C1 segment of cervical spinal cord (tissue), 14 donors: ENCODE measurements around the gene VIPR2.
"Not testable (repeated sequence)": the region's sequence is repeated elsewhere in the genome, so short reads cannot be mapped to it uniquely, and the experiment has no call there.

Experiments
- DNase-seq, 14 donors: peaks; one replicate each; lab custom pipeline; 2025; lab: John Stamatoyannopoulos, UW

The VIPR2 gene

DNA sequence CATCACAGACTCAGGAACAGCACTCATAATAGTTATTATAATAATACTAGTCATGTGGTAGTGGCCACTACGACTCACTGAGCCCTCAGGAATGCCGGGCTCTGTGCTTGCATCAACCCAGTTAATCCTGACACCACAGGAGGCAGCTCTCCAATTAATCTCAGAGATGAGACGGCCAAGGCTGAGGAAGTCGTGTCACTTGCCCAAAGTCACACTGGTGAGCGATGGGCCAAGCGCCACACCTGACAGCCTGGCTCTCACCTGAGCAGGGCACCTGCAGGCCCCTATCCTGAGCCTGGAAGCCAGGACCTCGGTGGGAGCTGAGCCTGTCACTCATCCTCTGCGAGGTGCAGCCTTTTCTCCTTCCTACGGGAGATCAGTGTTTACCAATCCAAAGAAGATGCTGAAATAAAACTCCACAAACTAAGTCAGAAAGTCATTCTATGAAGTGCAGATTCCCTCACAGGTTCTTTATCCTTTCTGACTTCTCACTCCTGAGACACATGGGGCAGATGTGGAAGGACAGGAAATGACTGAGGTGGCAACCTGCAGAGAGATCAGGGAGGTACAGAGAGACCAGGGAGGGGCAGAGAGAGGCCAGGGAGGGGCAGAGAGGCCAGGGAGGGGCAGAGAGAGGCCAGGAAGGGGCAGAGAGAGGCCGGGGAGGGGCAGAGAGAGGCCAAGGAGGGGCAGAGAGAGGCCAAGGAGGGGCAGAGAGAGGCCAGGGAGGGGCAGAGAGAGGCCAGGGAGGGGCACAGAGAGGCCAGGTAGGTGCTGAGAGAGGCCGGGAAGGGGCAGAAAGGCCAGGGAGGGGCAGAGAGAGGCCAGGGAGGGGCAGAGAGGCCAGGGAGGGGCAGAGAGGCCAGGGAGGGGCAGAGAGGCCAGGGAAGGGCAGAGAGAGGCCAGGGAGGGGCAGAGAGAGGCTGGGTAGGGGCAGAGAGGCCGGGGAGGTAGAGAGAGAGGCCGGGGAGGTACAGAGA, 38.5 kb downstream of the VIPR2 start:
- no peak for DNase-seq

GRCh38 chr7:159105066-159105780, 39.4 kb downstream of the VIPR2 start:
- no peak for DNase-seq

- no peak for DNase-seq
These were observed 40.3 kb downstream of the VIPR2 start for GRCh38 chr7:159104188-159104920.

GRCh38 chr7:159103382-159104187, 41.1 kb downstream of the VIPR2 start:
- no peak for DNase-seq

DNA sequence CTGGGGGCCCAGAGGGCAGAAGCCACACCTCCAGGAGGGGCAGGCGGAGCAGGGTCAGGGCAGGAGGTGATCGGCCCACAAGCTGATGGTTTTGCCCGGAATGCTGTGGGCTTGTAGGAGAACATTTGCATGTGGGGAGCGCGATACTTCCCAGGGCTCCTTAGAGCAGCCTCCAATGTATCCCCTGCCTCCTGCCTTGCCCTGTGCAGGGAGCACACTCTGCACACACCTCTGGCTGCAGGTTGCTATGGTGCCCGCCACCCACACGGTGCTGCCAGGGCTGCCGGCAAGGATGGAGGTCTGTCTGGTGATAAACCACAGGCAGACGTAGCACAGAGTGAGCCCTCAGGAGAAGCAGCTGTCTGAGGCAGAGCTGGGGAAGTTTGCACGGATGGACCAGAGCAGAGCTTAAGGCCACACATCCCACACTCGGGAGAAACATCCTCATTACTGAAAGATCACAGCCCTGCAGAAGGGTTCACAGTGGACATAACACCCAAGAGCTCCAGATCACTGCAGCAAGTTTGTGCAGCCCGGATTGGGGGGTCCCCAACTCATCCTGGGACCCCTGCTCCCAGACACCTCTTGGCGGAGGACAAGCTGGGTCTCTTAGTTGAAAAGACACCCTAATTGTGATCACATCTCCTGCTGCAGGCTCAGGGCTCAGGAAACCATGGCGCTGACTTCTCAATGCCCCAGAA, 41.8 kb downstream of the VIPR2 start:
- no peak for DNase-seq

DNA sequence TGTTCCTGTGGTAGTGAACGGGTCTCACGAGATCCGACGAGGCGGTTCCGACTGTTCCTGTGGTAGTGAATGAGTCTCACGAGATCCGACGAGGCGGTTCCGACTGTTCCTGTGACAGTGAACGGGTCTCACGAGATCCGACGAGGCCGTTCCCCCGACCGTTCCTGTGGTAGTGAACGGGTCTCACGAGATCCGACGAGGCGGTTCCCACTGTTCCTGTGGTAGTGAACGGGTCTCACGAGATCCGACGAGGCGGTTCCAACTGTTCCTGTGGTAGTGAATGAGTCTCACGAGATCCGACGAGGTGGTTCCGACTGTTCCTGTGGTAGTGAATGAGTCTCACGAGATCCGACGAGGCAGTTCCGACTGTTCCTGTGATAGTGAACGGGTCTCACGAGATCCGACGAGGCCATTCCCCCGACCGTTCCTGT, 43.0 kb downstream of the VIPR2 start:
- not testable (repeated sequence) for DNase-seq

DNA sequence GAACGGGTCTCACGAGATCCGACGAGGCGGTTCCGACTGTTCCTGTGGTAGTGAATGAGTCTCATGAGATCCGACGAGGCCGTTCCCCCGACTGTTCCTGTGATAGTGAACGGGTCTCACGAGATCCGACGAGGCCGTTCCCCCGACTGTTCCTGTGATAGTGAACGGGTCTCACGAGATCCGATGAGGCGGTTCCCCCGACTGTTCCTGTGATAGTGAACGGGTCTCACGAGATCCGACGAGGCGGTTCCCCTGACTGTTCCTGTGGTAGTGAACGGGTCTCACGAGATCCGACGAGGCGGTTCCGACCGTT, 43.6 kb downstream of the VIPR2 start:
- not testable (repeated sequence) for DNase-seq

DNA sequence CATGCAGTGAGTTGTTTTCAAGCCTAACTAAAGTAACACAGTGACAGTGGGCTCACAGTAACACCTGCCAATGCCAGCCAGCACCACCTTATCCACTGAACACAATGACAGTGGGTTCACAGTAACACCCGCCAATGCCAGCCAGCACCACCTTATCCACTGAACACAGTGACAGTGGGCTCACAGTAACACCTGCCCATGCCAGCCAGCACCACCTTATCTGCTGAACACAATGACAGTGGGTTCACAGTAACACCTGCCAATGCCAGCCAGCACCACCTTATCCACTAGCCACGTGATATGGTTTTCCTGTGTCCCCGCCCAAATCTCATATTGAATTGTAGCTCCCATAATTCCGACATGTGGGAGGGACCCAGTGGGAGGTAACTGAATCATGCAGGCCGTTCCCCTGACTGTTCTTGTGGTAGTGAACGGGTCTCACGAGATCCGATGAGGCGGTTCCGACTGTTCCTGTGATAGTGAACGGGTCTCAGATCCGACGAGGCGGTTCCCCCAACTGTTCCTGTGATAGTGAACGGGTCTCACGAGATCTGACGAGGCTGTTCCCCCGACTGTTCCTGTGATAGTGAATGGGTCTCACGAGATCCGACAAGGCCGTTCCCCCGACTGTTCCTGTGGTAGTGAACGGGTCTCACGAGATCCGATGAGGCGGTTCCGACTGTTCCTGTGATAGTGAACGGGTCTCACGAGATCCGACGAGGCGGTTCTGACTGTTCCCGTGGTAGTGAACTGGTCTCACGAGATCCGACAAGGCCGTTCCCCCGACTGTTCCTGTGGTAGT, 44.2 kb downstream of the VIPR2 start:
- not testable (repeated sequence) for DNase-seq

- DNase-seq: no peak
These were observed 44.9 kb downstream of the VIPR2 start for GRCh38 chr7:159099711-159100231.

GRCh38 chr7:159098811-159099655, 45.6 kb downstream of the VIPR2 start:
- no peak for DNase-seq

DNA sequence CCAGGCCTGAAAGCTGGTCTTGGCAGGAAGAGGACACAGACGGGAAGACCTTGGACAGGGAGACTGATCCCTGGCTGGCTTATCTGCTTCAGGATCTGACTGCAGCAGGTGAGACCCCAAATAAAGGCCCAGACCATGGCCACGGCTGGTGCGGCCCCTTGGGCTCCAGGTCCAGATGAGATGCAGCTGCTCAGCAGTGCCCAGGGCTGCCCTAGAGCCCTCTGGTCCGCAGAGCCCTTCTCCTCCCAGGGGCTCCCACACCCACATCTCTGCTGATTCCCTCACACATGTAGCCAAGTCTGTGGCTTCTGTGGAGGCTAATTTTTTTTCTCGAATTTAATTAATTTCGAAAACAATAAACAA, 46.3 kb downstream of the VIPR2 start:
- no peak for DNase-seq

DNA sequence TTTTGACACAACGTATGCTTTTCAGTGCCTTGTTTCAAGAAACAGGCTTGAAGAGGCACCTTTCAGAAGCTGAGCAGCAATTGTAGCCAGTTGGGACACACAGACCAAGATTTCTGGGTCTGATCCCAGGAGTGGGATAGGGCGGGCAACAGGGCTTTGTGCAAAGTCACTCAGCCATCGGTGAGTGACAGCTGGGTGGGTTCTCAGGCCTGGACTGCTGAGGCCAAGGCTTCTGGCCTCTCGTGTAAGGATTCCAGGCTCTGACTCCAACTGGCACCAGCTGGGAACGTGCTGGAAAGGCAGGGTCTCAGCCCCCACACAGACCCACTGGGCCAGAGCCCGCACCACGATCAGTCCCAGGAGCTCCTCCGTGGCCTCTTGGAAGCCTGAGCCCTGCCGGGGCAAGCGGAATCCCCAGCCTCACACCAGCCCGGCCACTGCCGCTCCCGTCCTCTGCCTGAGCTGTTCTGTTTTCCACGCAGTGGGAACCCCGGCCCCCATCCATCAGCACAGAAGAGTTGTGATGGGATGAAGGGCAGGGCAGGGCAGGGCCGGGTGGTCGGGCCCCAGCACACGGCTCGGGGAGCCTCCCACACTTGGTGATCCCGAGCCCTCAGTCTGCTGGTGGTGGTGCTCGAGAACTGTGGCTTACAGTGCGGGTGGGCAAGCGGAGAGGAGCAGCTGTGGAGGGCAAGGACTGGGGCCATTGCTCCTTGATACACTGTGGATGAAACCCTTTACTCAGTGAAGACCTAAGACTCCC, 46.8 kb downstream of the VIPR2 start:
- DNase-seq: peak in 4 of 14 donors; percentile 4 to 69 (median 15)

DNA sequence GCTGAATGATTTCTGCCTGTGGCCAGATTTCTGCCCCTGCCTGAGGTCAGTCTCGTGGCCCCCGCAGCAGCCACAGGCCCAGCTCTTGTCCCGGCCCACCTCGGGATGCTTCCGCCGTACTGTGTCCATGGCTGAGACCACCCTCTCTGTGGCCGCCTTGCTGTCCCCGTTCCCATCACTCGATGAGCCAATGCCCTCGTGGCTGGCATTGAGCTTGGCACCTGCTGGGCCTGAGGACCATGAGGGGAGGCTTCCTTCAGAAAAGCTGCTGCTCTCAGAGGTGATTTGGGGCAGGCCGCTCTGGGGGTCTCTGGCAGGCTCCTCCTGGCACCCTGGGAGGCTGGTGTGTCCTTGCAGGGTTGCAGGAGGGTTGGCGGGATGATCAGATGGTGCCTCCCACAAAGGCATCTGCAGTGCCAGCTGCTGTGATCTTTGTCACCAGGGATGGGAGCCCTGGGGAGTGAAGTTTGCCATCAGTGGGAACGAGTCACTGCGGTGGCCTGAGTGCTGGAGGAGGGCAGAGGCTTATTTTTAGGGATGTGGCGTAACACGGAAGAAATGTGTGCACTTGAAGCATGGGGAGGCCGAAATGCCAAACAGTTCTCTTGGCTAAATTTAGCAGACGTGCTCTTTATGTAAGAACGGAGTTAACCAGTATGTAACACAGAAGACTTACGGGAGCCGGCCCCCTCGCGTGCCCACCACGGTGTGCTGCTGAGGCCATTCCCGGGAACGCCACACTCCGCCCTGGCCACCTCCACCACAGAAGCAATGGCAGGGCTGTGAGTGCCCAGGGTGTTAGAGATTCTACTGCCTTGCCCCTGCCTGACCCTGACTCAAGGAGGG, 47.7 kb downstream of the VIPR2 start:
- peak in 1 of 14 donors; percentile 43 for DNase-seq

- DNase-seq: no peak
These were observed 48.7 kb downstream of the VIPR2 start for GRCh38 chr7:159095979-159096411.

DNA sequence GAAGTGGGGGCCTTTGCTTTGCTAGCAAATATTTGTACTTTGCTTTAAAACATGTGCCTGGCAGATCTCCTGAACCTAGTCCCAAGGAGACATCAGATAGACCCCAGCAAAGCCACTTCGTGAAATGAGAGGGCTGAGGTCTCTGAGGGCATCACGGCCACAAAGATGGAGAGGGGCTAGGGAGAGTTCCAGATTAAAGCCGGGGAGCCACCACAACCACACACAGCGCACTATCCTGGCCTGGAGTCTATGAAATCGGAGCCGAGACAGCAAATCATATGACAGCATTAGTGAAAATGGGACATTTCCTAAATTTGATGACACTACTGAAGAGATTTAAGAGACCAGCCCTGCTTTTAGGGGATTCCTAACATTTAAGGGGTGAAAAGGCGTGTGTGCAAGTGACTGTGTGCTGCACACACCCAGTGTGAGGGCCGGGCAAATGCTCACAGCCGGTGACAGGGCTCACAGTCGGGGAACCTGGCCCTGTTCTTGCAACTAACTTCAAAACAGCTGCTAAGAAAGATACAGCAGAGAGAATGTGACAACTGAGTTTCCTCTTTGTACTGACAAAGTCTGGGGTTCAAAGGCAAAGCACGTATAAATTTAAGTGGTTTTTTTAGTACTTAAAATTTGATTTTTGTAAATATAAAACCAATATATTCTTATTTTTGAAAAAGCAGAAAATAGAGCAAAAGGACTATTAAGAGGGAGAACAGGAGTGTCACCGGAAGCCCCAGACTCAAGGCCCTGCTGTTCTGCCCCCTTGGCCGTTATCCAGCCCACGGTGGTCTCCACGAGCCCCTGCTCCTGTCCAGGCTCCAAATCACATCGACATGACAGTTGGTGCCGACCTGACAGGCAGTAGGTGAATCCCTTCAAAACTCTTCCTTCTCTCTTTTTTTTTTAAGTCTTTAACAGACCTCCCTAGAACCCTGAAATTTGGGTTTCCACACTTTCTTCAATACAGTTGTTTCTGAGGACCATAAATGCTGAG, 49.5 kb downstream of the VIPR2 start:
- DNase-seq: no peak
